ENCODE data around the gene OR12D2. TPM values are rescaled to one million over a fixed set of nuclear protein-coding genes. Genes with fewer than 3 reads are reported as not detected.
"Not testable (repeated sequence)": the region's sequence is repeated elsewhere in the genome, so short reads cannot be mapped to it uniquely, and the experiment has no call there.

OR12D2 gene
- not detected in 2 replicates for total RNA-seq (2022)
- not detected for Bru-seq, nascent RNA
- not detected for BruChase-seq, experiment 1, labeled RNA remaining after a 6-hour chase
- BruChase-seq, experiment 2, labeled RNA remaining after a 2-hour chase: not detected
- long read RNA-seq: 0 reads

- DNase-seq (ENCODE audit: unreplicated experiment): no peak
- Mint-ChIP-seq H3K27me3 (ENCODE audit: insufficient read depth, unreplicated experiment) (peaks cover 82% of the 10 kb centered on the region), H3K4me1 (ENCODE audit: insufficient read depth, unreplicated experiment) (no peaks in the 10 kb centered on the region), H3K4me3 (ENCODE audit: unreplicated experiment) (no peak within 1 kb of the TSS), H3K9me3 (ENCODE audit: unreplicated experiment) (no peaks in the 10 kb centered on the region), H3K27ac (ENCODE audit: low read depth, unreplicated experiment) (no peak within 1 kb of the TSS), H3K36me3 (ENCODE audit: insufficient read depth, unreplicated experiment) (no peaks in the 10 kb centered on the region)
- intact Hi-C loops (cut with micrococcal nuclease): no loop called here
- POLR2A ChIA-PET: no interaction called here
- no peak for TF ChIP-seq CTCF (IDR thresholded peaks at IDR 0.05; ENCODE audit: unreplicated experiment)
- BruUV-seq (replicated peaks): no TSS peak
- CTCF ChIA-PET: interaction anchor here (0.7 to 1.4 kb wide), 2 partner anchors 180 to 194 kb away, joined by 3 to 4 read pairs; no protein-coding TSS in a partner anchor
Observed at GRCh38 chr6:29395331-29395730, at the start of gene OR12D2. OR12D2 (plus strand) TSS chr6:29395631; CDS start chr6:29396700, 1,069 bp downstream.

- H3K27me3 Mint-ChIP-seq (ENCODE audit: insufficient read depth, unreplicated experiment): peaks cover 61% of the 10 kb centered on the region
- H3K36me3 Mint-ChIP-seq (ENCODE audit: insufficient read depth, unreplicated experiment); intact Hi-C loops (cut with micrococcal nuclease); H3K27ac Mint-ChIP-seq (ENCODE audit: low read depth, unreplicated experiment); DNase-seq (ENCODE audit: unreplicated experiment); H3K9me3 Mint-ChIP-seq (ENCODE audit: unreplicated experiment); H3K4me3 Mint-ChIP-seq (ENCODE audit: unreplicated experiment); BruUV-seq (replicated peaks); CTCF ChIA-PET; POLR2A ChIA-PET; H3K4me1 Mint-ChIP-seq (ENCODE audit: insufficient read depth, unreplicated experiment): not testable (repeated sequence)
Observed at GRCh38 chr6:29349348-29349747, 46.1 kb upstream of the OR12D2 start.

GRCh38 chr6:29354980-29355379 lies 40.5 kb upstream of the OR12D2 start:
- DNase-seq (ENCODE audit: unreplicated experiment): no peak
- ChIA-PET CTCF (no interaction called here), POLR2A (no interaction called here)
- Mint-ChIP-seq H3K27me3 (ENCODE audit: insufficient read depth, unreplicated experiment) (peaks cover 76% of the 10 kb centered on the region), H3K9me3 (ENCODE audit: unreplicated experiment) (no peaks in the 10 kb centered on the region), H3K4me1 (ENCODE audit: insufficient read depth, unreplicated experiment) (no peaks in the 10 kb centered on the region), H3K36me3 (ENCODE audit: insufficient read depth, unreplicated experiment) (no peaks in the 10 kb centered on the region), H3K27ac (ENCODE audit: low read depth, unreplicated experiment) (no peak overlapping the region), H3K4me3 (ENCODE audit: unreplicated experiment) (no peak overlapping the region)
- BruUV-seq (replicated peaks): no TSS peak
- intact Hi-C loops (cut with micrococcal nuclease): no loop called here
- no peak for TF ChIP-seq CTCF (IDR thresholded peaks at IDR 0.05; ENCODE audit: unreplicated experiment)

- TF ChIP-seq CTCF (IDR thresholded peaks at IDR 0.05; ENCODE audit: unreplicated experiment): no peak
- BruUV-seq (replicated peaks): no TSS peak
- ChIA-PET CTCF (no interaction called here), POLR2A (no interaction called here)
- DNase-seq (ENCODE audit: unreplicated experiment): no peak
- Mint-ChIP-seq H3K4me1 (ENCODE audit: insufficient read depth, unreplicated experiment) (no peaks in the 10 kb centered on the region), H3K27me3 (ENCODE audit: insufficient read depth, unreplicated experiment) (peaks cover 82% of the 10 kb centered on the region), H3K36me3 (ENCODE audit: insufficient read depth, unreplicated experiment) (no peaks in the 10 kb centered on the region), H3K9me3 (ENCODE audit: unreplicated experiment) (no peaks in the 10 kb centered on the region), H3K27ac (ENCODE audit: low read depth, unreplicated experiment) (no peak overlapping the region), H3K4me3 (ENCODE audit: unreplicated experiment) (no peak overlapping the region)
- intact Hi-C loops (cut with micrococcal nuclease): no loop called here
Observed at GRCh38 chr6:29355603-29356002, 39.8 kb upstream of the OR12D2 start.

GRCh38 chr6:29368765-29369164 lies 26.7 kb upstream of the OR12D2 start, which contains the start of gene OR5V1:
OR5V1 (minus strand) TSS chr6:29368865; CDS start chr6:29356195, 12,670 bp downstream.
- intact Hi-C loops (cut with micrococcal nuclease): no loop called here
- Mint-ChIP-seq H3K27me3 (ENCODE audit: insufficient read depth, unreplicated experiment) (peaks cover 72% of the 10 kb centered on the region), H3K27ac (ENCODE audit: low read depth, unreplicated experiment) (no peak within 1 kb of the TSS), H3K4me3 (ENCODE audit: unreplicated experiment) (no peak within 1 kb of the TSS), H3K4me1 (ENCODE audit: insufficient read depth, unreplicated experiment) (no peaks in the 10 kb centered on the region), H3K9me3 (ENCODE audit: unreplicated experiment) (no peaks in the 10 kb centered on the region), H3K36me3 (ENCODE audit: insufficient read depth, unreplicated experiment) (no peaks in the 10 kb centered on the region)
- TF ChIP-seq CTCF (IDR thresholded peaks at IDR 0.05; ENCODE audit: unreplicated experiment): no peak
- CTCF ChIA-PET: no interaction called here
- DNase-seq (ENCODE audit: unreplicated experiment): no peak
- BruUV-seq (replicated peaks): no TSS peak
- POLR2A ChIA-PET: no interaction called here
